Keratinocyte (primary cell): Measurements from ENCODE around the gene CYP46A1. TPM values are rescaled to one million over a fixed set of nuclear protein-coding genes. Genes with fewer than 3 reads are reported as not detected.

Experiments
- DNase-seq: peaks from one replicate; pipeline ENCODE4 v3.0.0-alpha.2; 2011; ENCODE audit warnings: low read depth, missing footprints, low spot score
- FAIRE-seq: peaks from 2 replicates; lab custom pipeline; 2011; peaks lifted over from hg19 to GRCh38; lab: Jason Lieb, UNC
- H2AFZ ChIP-seq: 2 replicates; pipeline ENCODE4 v1.6.0; 2012; ENCODE audit warnings: low read length, control low read depth, inconsistent platforms; ENCODE audit not compliant: control insufficient read depth
- H3K27ac ChIP-seq: 2 replicates; pipeline ENCODE4 v1.5.1; 2011; ENCODE audit warnings: low read length; ENCODE audit not compliant: control insufficient read depth, insufficient read depth
- H3K27me3 ChIP-seq: 3 replicates; pipeline ENCODE4 v1.6.0; 2011; ENCODE audit warnings: low read length; ENCODE audit not compliant: control insufficient read depth, insufficient read depth; ENCODE audit errors: extremely low read depth
- H3K36me3 ChIP-seq, 2 experiments: 2 replicates in 1 of 2; 3 replicates in 1 of 2; pipeline ENCODE4 v1.5.1; 2011; ENCODE audit warnings: low read length in 2 of 2, mild to moderate bottlenecking in 1 of 2; ENCODE audit not compliant: control insufficient read depth in 2 of 2, insufficient read depth in 2 of 2; ENCODE audit errors: extremely low read depth in 1 of 2
- H3K4me1 ChIP-seq: 3 replicates; pipeline ENCODE4 v1.5.1; 2011; ENCODE audit warnings: low read length; ENCODE audit not compliant: control insufficient read depth, insufficient read depth; ENCODE audit errors: extremely low read depth
- H3K4me2 ChIP-seq: 3 replicates; pipeline ENCODE4 v1.6.0; 2011; ENCODE audit warnings: low read depth, low read length; ENCODE audit not compliant: control insufficient read depth, insufficient read depth; ENCODE audit errors: extremely low read depth
- H3K4me3 ChIP-seq, 3 experiments: fragments of 200-600 bp in 1 of 3; sonication (generic) in 1 of 3; 2 replicates in 2 of 3; 3 replicates in 1 of 3; pipeline ENCODE4 v1.5.1; 2011 to 2016; ENCODE audit warnings: low read length in 3 of 3, mild to moderate bottlenecking in 3 of 3, control low read depth in 2 of 3, inconsistent platforms in 1 of 3, low read depth in 1 of 3, mixed read lengths in 1 of 3, mixed run types in 1 of 3, moderate library complexity in 1 of 3; ENCODE audit not compliant: control insufficient read depth in 2 of 3, insufficient read depth in 2 of 3; ENCODE audit errors: extremely low read depth in 1 of 3
- H3K79me2 ChIP-seq: 2 replicates; pipeline ENCODE4 v1.6.0; 2012; ENCODE audit warnings: low read length; ENCODE audit not compliant: control insufficient read depth, insufficient read depth
- H3K9ac ChIP-seq: 3 replicates; pipeline ENCODE4 v1.6.0; 2011; ENCODE audit warnings: low read length; ENCODE audit not compliant: control insufficient read depth, insufficient read depth; ENCODE audit errors: extremely low read depth
- H3K9me1 ChIP-seq: 3 replicates; pipeline ENCODE4 v1.6.0; 2011; ENCODE audit warnings: low read length; ENCODE audit not compliant: control insufficient read depth, insufficient read depth; ENCODE audit errors: extremely low read depth
- H3K9me3 ChIP-seq: 2 replicates; pipeline ENCODE4 v1.5.1; 2012; ENCODE audit warnings: low read depth, low read length; ENCODE audit not compliant: control insufficient read depth
- H4K20me1 ChIP-seq: 3 replicates; pipeline ENCODE4 v1.6.0; 2011; ENCODE audit warnings: low read length; ENCODE audit not compliant: control insufficient read depth, insufficient read depth; ENCODE audit errors: extremely low read depth
- CTCF ChIP-seq, 3 experiments: IDR thresholded peaks in 1 of 3; conservative IDR thresholded peaks in 1 of 3; optimal IDR thresholded peaks in 1 of 3; 2 replicates in 2 of 3; 3 replicates in 1 of 3; pipeline versions ENCODE3 to v1.5.1; 2011; ENCODE audit warnings: low read length in 3 of 3, mild to moderate bottlenecking in 3 of 3, moderate library complexity in 2 of 3, control low read depth in 1 of 3, inconsistent platforms in 1 of 3; ENCODE audit not compliant: insufficient read depth in 2 of 3; ENCODE audit errors: extremely low read depth in 1 of 3
- EZH2 ChIP-seq: IDR thresholded peaks from one replicate; pipeline ENCODE4 v1.6.1; 2012; ENCODE audit warnings: inconsistent platforms, mild to moderate bottlenecking, low read length, moderate library complexity
- dilution Hi-C: fragments of 300-500 bp; cut with MboI; formaldehyde crosslinking; loops from one replicate; pipeline ENCODE4 v1.7.0; 2020; ENCODE audit warnings: low sequenced_read_pairs; ENCODE audit not compliant: extremely low pct_ligation_motif_present
- polyA plus RNA-seq, 5 experiments: library from polyadenylated mRNA; depleted of rRNA in 3 of 5; stranded (reverse) in 3 of 5; stranded (forward) in 1 of 5; unstranded in 1 of 5; fragments of >200 nt; gene quantifications; 1 replicate in 1 of 5; 2 replicates in 3 of 5; 3 replicates in 1 of 5; pipeline versions ENCODE4 v1.2.1 to v1.2.3, GENCODE V29; 2011 to 2012; ENCODE audit warnings: missing spikeins in 2 of 5, low read depth in 1 of 5, low replicate concordance in 1 of 5

CYP46A1 gene
- polyA plus RNA-seq, 1 donor (not counting 4 experiments of a cell fraction or from before 2014, with no cell fraction given) = 0.01 TPM

DNA sequence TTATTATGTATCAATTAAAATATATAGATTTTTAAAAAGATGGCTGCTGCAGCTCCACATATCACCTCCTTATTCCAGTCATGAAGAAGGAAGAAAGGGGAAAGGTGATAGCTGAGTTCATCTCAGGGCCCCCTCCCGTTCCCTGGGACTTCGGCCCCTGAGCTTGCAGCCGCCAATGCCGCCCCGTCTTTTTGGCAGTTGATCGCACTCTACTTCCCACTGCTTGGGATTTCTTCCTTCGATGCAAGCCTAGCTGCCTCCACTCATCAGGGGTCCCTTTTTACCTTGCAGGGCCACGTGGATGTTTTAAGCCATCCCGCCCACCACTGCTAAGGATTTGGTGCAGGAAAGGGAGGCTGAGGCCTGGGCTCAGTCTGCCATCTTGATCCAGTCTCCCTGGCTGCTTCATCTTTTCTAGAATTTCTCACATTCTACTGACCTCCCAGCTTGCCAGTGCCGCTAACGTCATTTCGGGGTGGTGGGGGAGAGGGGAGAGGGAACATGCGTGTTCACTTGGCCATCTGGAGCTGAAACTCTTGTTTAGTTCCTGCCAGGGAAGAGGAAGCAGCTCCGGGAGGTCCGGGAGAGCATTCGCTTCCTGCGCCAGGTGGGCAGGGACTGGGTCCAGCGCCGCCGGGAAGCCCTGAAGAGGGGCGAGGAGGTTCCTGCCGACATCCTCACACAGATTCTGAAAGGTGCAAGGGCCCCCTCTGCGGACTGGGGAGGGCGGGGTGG, 31.3 kb downstream of the CYP46A1 start:
- Histone ChIP-seq H3K36me3 (no peaks in the 10 kb centered on the region), H2AFZ (no peak overlapping the region), H3K9me3 (no peaks in the 10 kb centered on the region), H3K9ac (no peak overlapping the region), H3K4me2 (no peak overlapping the region), H3K79me2 (no peaks in the 10 kb centered on the region), H3K4me3 (no peak overlapping the region), H3K9me1 (no peaks in the 10 kb centered on the region), H3K27ac (no peak overlapping the region), H3K4me1 (no peaks in the 10 kb centered on the region), H4K20me1 (no peaks in the 10 kb centered on the region), H3K27me3 (peaks cover 9% of the 10 kb centered on the region)
- no peak for TF ChIP-seq EZH2
- no peak for TF ChIP-seq CTCF (optimal IDR thresholded peaks at IDR 0.05 in 1 of 3, IDR thresholded peaks at IDR 0.05 in 1 of 3, conservative IDR thresholded peaks at IDR 0.05 in 1 of 3; ENCODE audit: extremely low read depth in 1 of 3, insufficient read depth in 2 of 3, low read length in 3 of 3)
- DNase-seq = no peak
- FAIRE-seq = no peak
- dilution Hi-C loops = loop anchor here (25.0 kb wide), 1 partner anchor 147 kb away; no protein-coding TSS in a partner anchor

GRCh38 chr14:99716091-99716849, 32.2 kb downstream of the CYP46A1 start:
- no peaks in the 10 kb centered on the region for H3K36me3 ChIP-seq
- H3K4me1 ChIP-seq = no peaks in the 10 kb centered on the region
- H3K4me2 ChIP-seq = no peak overlapping the region
- H3K4me3 ChIP-seq = no peak overlapping the region
- H2AFZ ChIP-seq = no peak overlapping the region
- H3K27ac ChIP-seq = no peak overlapping the region
- no peak overlapping the region for H3K9ac ChIP-seq
- peaks cover 9% of the 10 kb centered on the region for H3K27me3 ChIP-seq
- DNase-seq = no peak
- no peaks in the 10 kb centered on the region for H3K9me3 ChIP-seq
- TF ChIP-seq EZH2 (no peak), CTCF (optimal IDR thresholded peaks at IDR 0.05 in 1 of 3, IDR thresholded peaks at IDR 0.05 in 1 of 3, conservative IDR thresholded peaks at IDR 0.05 in 1 of 3; ENCODE audit: extremely low read depth in 1 of 3, insufficient read depth in 2 of 3, low read length in 3 of 3) (no peak)
- FAIRE-seq = no peak
- dilution Hi-C loops = loop anchor here (25.0 kb wide), 1 partner anchor 146 kb away; no protein-coding TSS in a partner anchor
- no peaks in the 10 kb centered on the region for H3K9me1 ChIP-seq
- no peaks in the 10 kb centered on the region for H4K20me1 ChIP-seq
- H3K79me2 ChIP-seq = no peaks in the 10 kb centered on the region
